T-cell (primary cell): ENCODE measurements around the gene ARHGDIG. TPM values are rescaled to one million over a fixed set of nuclear protein-coding genes. Genes with fewer than 3 reads are reported as not detected.

Experiments used
- ATAC-seq, 4 experiments: fragments of 200-7000 bp in 3 of 4; fragments of 150-1000 bp in 1 of 4; cut with Tn5 transposase; replicated peaks in 1 of 4; 1 replicate in 3 of 4; 2 replicates in 1 of 4; pipeline ENCODE4 v1.10.0; 2021; ENCODE audit warnings: moderate library complexity in 3 of 4, mild to moderate bottlenecking in 2 of 4, moderate number of reproducible peaks in 1 of 4
- CTCF ChIA-PET, 2 donors: fragments of 300-600 bp; sonication (Branson Sonifier 250); formaldehyde crosslinking; loops; one replicate each; lab custom pipeline; 2022; ENCODE audit warnings: antibody characterized with exemption in 2 of 2; lab: Charles Lee
- POLR2A ChIA-PET, 2 donors: fragments of 300-600 bp; sonication (Branson Sonifier 250); formaldehyde crosslinking; loops; one replicate each; lab custom pipeline; 2022; ENCODE audit warnings: antibody characterized with exemption in 2 of 2; lab: Charles Lee
- DNase-seq, 35 experiments: peaks; one replicate each; pipeline versions ENCODE4 v3.0.0 to v3.0.0-alpha.2; 2013 to 2023
- H3K27ac ChIP-seq: one replicate; pipeline ENCODE4 v1.5.1; 2013; ENCODE audit warnings: low read length
- H3K27me3 ChIP-seq, 2 experiments: replicated peaks in 1 of 2; 1 replicate in 1 of 2; 2 replicates in 1 of 2; pipeline versions ENCODE4 v1.6.1 to v1.7.0; 2013; ENCODE audit warnings: low read length in 1 of 2, mixed read lengths in 1 of 2; ENCODE audit not compliant: control insufficient read depth in 2 of 2, insufficient read depth in 2 of 2; ENCODE audit errors: extremely low read depth in 1 of 2
- H3K36me3 ChIP-seq, 2 donors: 1 replicate in 1 of 2; 2 replicates in 1 of 2; pipeline versions ENCODE4 v1.6.1 to v1.7.0; 2013; ENCODE audit warnings: low read length in 1 of 2; ENCODE audit not compliant: control insufficient read depth in 2 of 2, insufficient read depth in 1 of 2; ENCODE audit errors: extremely low read depth in 1 of 2
- H3K4me1 ChIP-seq, 2 experiments: 1 replicate in 1 of 2; 2 replicates in 1 of 2; pipeline versions ENCODE4 v1.6.1 to v1.7.0; 2013; ENCODE audit warnings: low read length in 2 of 2, mixed read lengths in 1 of 2; ENCODE audit not compliant: insufficient read depth in 2 of 2, control insufficient read depth in 1 of 2; ENCODE audit errors: extremely low read depth in 1 of 2
- H3K4me3 ChIP-seq, 2 donors: 1 replicate in 1 of 2; 2 replicates in 1 of 2; pipeline versions ENCODE4 v1.5.1 to v1.7.0; 2013; ENCODE audit warnings: mild to moderate bottlenecking in 2 of 2, low read length in 1 of 2, moderate library complexity in 1 of 2; ENCODE audit not compliant: control insufficient read depth in 1 of 2; ENCODE audit errors: extremely low read depth in 1 of 2
- H3K9me3 ChIP-seq: 2 replicates; pipeline ENCODE4 v1.7.0; 2013
- H3K27ac Mint-ChIP-seq, 2 donors: one replicate each; pipeline ENCODE4 v1.8.0; 2020 to 2021; ENCODE audit warnings: mild to moderate bottlenecking in 2 of 2, mixed read lengths in 2 of 2
- H3K27me3 Mint-ChIP-seq, 2 donors: one replicate each; pipeline ENCODE4 v1.8.0; 2021 to 2022; ENCODE audit warnings: mixed read lengths in 2 of 2
- H3K36me3 Mint-ChIP-seq: one replicate; pipeline ENCODE4 v1.8.0; 2021; ENCODE audit warnings: mixed read lengths
- H3K4me1 Mint-ChIP-seq, 3 donors: one replicate each; pipeline ENCODE4 v1.8.0; 2020 to 2022; ENCODE audit warnings: mixed read lengths in 3 of 3, mild to moderate bottlenecking in 1 of 3
- H3K4me3 Mint-ChIP-seq, 3 donors: one replicate each; pipeline ENCODE4 v1.8.0; 2020 to 2022; ENCODE audit warnings: mild to moderate bottlenecking in 3 of 3, mixed read lengths in 3 of 3, moderate library complexity in 3 of 3
- H3K9me3 Mint-ChIP-seq, 3 donors: one replicate each; pipeline ENCODE4 v1.8.0; 2020 to 2022; ENCODE audit warnings: mixed read lengths in 3 of 3
- WGBS: methylation state at CpG from one replicate; pipeline ENCODE4 v1.1.5; 2013; ENCODE audit warnings: missing lambda C conversion rate; ENCODE audit not compliant: insufficient coverage; 5-methylcytosine and 5-hydroxymethylcytosine counted together
- total RNA-seq, 35 experiments: library from RNA in 6 of 35; stranded (reverse) in 6 of 35; fragments of 120-200 nt in 1 of 35; gene quantifications; one replicate each; pipeline versions ENCODE4 v1.2.1 to v1.2.4 and lab custom pipeline; 2013 to 2026

The ARHGDIG gene
- total RNA-seq, 5 donors from 2014 or later (not counting 1 experiment from before 2014, with no cell fraction given), result 0.40 to 1.6 (median 0.59) TPM; not detected in 2

- H3K36me3 Mint-ChIP-seq, result peaks cover 16% of the 10 kb centered on the region
- ChIA-PET CTCF (no interaction called here), POLR2A (no interaction called here)
- peaks cover 0 to 9% of the 10 kb centered on the region in 2 experiments for H3K27me3 ChIP-seq
- H3K4me3 Mint-ChIP-seq, result no peak overlapping the region
- no peaks in the 10 kb centered on the region for H3K27me3 Mint-ChIP-seq
- H3K4me3 ChIP-seq, result no peak overlapping the region
- DNase-seq (no peak), ATAC-seq (no peak)
- H3K9me3 ChIP-seq, result no peaks in the 10 kb centered on the region
- H3K27ac ChIP-seq, result no peak overlapping the region
- no peaks in the 10 kb centered on the region for H3K4me1 Mint-ChIP-seq
- H3K4me1 ChIP-seq, result no peaks in the 10 kb centered on the region
- no peaks in the 10 kb centered on the region for H3K9me3 Mint-ChIP-seq
- peaks cover 25 to 51% of the 10 kb centered on the region in 2 donors for H3K36me3 ChIP-seq
- H3K27ac Mint-ChIP-seq, result no peak overlapping the region
- 92% methylated on average over 15 of the region's 16 CpGs for WGBS
Observed at GRCh38 chr16:287298-287811, 7.0 kb downstream of the ARHGDIG start.

DNA sequence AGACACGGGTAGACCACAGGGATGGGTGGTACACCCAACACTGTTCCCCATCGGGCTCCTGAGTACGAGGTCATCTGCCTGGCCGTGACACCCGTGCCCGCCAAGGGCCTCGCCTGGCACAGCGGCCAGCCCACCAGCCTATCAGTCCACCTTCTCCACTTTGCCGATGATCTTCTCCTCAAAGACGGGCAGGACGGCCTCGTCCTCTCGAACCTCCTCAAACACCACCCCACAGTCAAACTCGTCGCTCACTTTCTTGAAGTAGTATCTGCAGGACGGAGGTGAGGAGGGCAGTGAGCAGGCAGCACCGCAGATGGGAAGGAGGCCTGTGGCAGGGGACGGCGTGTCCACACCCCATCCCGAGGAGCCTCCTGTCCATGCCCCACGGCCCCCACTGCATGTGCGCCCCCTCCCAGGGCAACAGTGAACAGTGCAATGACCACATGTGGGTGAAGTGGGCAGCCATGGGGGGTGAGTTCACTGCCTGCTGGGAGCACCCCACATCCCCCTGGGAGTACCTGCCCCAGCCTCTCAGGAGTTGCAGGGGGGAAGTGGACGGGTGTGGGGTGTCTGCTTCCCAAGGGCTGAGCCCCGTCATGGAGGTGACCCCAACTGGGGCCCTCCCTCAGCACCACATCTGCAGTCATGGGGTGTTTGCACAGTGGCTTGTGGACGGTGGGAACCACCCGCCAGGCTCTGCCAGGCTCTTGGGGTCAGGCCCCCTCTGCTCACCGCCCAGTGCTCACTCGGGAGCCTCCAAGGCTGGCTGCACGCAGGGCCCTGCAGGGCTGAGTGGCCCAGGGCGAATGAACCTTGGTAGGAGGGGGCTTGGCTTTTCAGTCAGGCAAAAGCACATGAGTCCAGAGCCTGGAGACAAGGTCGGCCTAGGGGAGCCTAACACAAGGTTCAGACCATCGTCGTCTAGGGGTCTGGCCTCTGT lies 7.9 kb downstream of the ARHGDIG start:
- 96% methylated on average over 22 of the region's 33 CpGs for WGBS
- no peak overlapping the region for H3K27ac Mint-ChIP-seq
- H3K36me3 Mint-ChIP-seq, result peaks cover 20% of the 10 kb centered on the region
- ChIA-PET POLR2A (no interaction called here), CTCF (no interaction called here)
- H3K9me3 ChIP-seq, result no peaks in the 10 kb centered on the region
- H3K27me3 Mint-ChIP-seq, result no peaks in the 10 kb centered on the region
- H3K4me1 ChIP-seq, result no peaks in the 10 kb centered on the region
- no peak overlapping the region for H3K4me3 ChIP-seq
- no peaks in the 10 kb centered on the region for H3K4me1 Mint-ChIP-seq
- no peak overlapping the region for H3K4me3 Mint-ChIP-seq
- DNase-seq, result no peak
- no peaks in the 10 kb centered on the region for H3K9me3 Mint-ChIP-seq
- H3K36me3 ChIP-seq, result peaks cover 33 to 60% of the 10 kb centered on the region in 2 donors
- H3K27me3 ChIP-seq, result peaks cover 0 to 2% of the 10 kb centered on the region in 2 experiments
- no peak overlapping the region for H3K27ac ChIP-seq
- ATAC-seq, result no peak

DNA sequence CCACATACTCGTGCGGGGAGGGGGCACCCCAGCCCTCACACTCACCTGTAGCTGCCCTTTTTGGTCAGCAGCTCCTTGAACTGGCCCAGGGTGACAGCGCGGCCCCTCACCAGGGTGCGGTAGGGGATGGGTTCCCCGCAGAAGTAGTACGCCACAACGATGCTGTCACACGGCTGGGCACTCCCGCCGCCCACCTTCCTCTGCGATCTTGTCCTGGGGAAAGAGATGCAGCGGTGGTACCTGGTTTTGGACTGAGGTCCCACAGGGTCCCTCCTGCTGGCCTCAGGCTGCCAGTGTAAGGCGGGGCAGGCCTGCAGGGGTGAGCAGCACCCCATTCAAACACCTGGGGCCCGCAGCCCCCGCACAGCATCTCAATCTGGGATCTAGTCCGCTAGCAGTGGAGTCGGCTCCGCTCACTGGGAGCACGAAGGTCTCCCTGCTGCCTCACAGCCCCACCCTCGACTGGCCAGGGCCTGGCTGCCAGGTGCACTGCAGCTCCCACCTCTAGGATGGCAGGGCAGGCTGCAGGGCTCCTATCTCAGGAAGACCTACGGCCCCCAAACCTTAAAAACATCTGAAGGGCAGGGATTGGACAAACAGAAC lies 9.1 kb downstream of the ARHGDIG start:
- ATAC-seq (no peak), DNase-seq (no peak)
- H3K4me3 Mint-ChIP-seq, result no peak overlapping the region
- no peaks in the 10 kb centered on the region for H3K4me1 Mint-ChIP-seq
- no peaks in the 10 kb centered on the region for H3K27me3 Mint-ChIP-seq
- Histone ChIP-seq H3K27me3 (no peaks in the 10 kb centered on the region), H3K27ac (no peak overlapping the region), H3K4me3 (no peak overlapping the region), H3K9me3 (no peaks in the 10 kb centered on the region), H3K36me3 (peaks cover 33 to 66% of the 10 kb centered on the region in 2 donors), H3K4me1 (no peaks in the 10 kb centered on the region)
- ChIA-PET POLR2A (no interaction called here), CTCF (no interaction called here)
- H3K36me3 Mint-ChIP-seq, result peaks cover 20% of the 10 kb centered on the region
- H3K9me3 Mint-ChIP-seq, result no peaks in the 10 kb centered on the region
- 94% methylated on average over 22 of the region's 22 CpGs for WGBS
- no peak overlapping the region for H3K27ac Mint-ChIP-seq

DNA sequence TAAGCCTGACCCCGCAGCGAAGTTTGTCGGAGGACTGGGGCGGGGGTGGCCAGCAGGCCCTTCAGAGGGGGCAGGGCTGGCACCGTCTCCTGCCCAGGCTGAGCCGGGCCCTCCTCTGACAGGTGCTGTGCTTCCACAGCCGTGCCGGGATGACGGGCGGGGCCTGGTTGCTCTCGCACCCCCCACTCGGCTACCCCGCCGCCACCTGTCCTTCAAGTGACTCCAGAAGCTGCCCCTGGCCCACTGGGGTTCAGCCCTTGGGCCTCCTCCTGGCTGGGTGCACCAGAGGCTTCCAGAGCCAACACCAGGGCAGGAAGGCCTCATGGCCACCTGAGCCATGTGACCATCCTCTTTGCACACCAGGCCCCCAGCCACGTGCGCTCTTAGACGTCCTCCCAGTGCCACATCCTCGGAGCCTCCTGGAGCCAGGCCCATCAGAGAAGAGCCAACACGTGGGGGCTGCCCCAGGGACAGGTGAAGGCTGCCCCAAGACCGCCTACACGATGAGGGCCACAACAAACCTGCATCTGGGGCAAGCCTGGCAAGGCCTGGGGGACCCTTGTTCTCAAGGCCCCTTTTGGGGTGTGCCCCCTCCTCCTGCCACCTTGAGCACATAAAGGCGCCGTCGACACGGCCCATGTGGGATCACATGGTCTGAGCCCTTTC lies 9.8 kb downstream of the ARHGDIG start:
- WGBS, result 94% methylated on average over 25 of the region's 25 CpGs

DNA sequence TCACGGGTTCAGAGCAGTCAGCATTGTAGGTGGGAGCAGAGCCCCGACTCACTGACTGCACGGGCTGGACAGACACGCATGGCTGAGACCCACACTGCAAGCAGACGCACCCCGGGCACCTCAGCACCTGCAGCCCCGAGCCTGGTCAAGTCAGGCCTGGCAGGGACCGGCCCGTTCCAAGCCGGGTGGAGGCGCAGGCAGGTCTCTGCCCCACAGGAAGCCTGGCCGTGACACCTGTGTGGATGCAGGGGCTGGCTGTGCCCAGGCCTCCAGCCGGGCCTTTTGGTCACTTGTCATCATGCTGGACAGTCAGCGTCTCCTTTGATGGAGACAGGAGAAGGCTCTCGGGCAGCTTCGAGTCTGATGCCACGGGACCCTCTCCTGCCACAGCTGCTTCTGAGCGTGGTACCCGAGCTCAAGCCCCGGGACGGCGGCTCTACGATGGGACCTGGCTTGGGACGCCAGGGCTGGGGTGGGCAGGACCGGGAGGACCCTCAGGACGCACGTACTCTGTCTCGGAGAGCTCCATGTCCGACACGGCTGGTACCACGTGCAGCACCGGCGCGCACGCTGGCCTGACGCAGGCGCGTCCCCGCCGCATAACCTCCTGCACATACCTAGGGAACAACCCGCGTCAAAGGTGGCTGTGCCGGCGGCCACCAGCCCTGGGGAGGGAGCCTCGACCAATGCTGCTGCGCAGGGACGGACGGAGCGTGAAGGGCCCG lies 10.5 kb downstream of the ARHGDIG start:
- DNase-seq, result no peak
- H3K36me3 ChIP-seq, result peaks cover 33 to 66% of the 10 kb centered on the region in 2 donors
- no peak overlapping the region for H3K27ac ChIP-seq
- H3K27me3 ChIP-seq, result no peaks in the 10 kb centered on the region
- Mint-ChIP-seq H3K27ac (no peak overlapping the region), H3K36me3 (peaks cover 20% of the 10 kb centered on the region), H3K9me3 (no peaks in the 10 kb centered on the region), H3K4me1 (no peaks in the 10 kb centered on the region), H3K4me3 (no peak overlapping the region), H3K27me3 (no peaks in the 10 kb centered on the region)
- H3K4me1 ChIP-seq, result no peaks in the 10 kb centered on the region
- CTCF ChIA-PET, result interaction anchor here in 1 of 2 donors (0.5 kb wide), 1 partner anchor 95 kb away, joined by 3 read pairs; no protein-coding TSS in a partner anchor
- no peak overlapping the region for H3K4me3 ChIP-seq
- 97% methylated on average over 49 of the region's 50 CpGs for WGBS
- ATAC-seq, result peak in 1 of 4 experiments; percentile 24
- H3K9me3 ChIP-seq, result no peaks in the 10 kb centered on the region
- POLR2A ChIA-PET, result no interaction called here

More for the DNA sequence above, 9.8 kb downstream of the ARHGDIG start:
- H3K4me1 Mint-ChIP-seq, result no peaks in the 10 kb centered on the region
- H3K36me3 Mint-ChIP-seq, result peaks cover 20% of the 10 kb centered on the region
- H3K36me3 ChIP-seq, result peaks cover 33 to 66% of the 10 kb centered on the region in 2 donors
- H3K27me3 ChIP-seq, result no peaks in the 10 kb centered on the region
- H3K4me3 Mint-ChIP-seq, result no peak overlapping the region
- DNase-seq (no peak), ATAC-seq (no peak)
- no peaks in the 10 kb centered on the region for H3K9me3 ChIP-seq
- H3K27ac ChIP-seq, result no peak overlapping the region
- CTCF ChIA-PET, result no interaction called here
- no peaks in the 10 kb centered on the region for H3K4me1 ChIP-seq
- POLR2A ChIA-PET, result no interaction called here
- H3K27ac Mint-ChIP-seq, result no peak overlapping the region
- H3K27me3 Mint-ChIP-seq, result no peaks in the 10 kb centered on the region
- no peaks in the 10 kb centered on the region for H3K9me3 Mint-ChIP-seq
- H3K4me3 ChIP-seq, result no peak overlapping the region
